Dermis microvascular lymphatic vessel endothelial cell (primary cell): ENCODE results near the gene BAHD1. TPM values are rescaled to one million over a fixed set of nuclear protein-coding genes. Genes with fewer than 3 reads are reported as not detected.

ENCODE experiments used
- DNase-seq, 2 donors: peaks; one replicate each; pipeline versions ENCODE4 v3.0.0 to v3.0.0-alpha.2; 2010; ENCODE audit warnings: low read depth in 2 of 2
- total RNA-seq: library from RNA; depleted of rRNA; stranded (reverse); fragments of >200 nt; gene quantifications from 2 replicates; pipeline ENCODE4 v1.2.1, GENCODE V29; 2014

The BAHD1 gene
- total RNA-seq = 5.5 and 9.4 TPM in 2 replicates

DNA sequence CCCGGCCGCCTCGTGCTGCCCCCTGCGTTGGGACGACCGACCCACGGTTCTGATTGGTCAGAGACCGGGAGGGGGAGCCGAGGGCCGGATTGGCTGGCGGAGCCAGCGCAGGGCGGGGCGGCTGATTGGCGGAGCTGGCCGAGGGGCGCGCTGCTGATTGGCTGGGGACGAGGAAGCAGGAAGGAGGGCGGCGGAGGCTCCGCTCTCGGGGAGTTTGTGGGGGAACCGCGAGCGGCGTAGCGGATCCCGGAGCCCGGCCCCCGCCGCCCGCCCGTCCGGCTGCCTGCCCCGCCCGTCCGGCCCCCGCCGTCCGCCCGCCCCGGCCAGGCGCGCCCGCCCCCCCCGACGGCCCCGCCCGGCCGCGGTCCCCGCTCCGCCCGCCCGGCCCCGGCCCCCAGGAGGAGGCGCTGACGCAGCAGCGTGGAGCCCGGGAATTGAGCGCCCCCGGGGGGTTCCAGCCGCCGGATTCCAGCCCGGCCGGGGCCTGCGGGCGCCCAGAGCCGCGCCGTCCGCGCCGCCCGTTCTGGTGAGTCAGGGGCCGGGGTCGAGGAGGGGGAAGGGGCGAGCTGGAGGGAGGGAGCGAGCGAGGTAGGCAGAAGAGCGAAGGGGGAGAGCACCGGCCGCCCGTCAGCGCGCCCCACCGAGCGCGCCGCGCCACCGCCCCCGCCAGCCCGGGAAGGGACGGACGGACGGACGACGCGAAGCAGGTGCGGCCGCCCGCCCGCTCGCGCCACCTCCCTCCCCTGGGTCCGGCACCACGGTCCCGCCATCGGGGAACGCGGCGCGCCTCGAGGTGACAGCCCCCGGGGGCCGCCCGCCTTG lies at the start of gene BAHD1:
Gene BAHD1, plus strand, starts transcription at position 211 of the 822 bp plus-strand sequence. CDS start 17,512 bp downstream, outside the sequence.
- DNase-seq = peak; percentile 88 to 96

DNA sequence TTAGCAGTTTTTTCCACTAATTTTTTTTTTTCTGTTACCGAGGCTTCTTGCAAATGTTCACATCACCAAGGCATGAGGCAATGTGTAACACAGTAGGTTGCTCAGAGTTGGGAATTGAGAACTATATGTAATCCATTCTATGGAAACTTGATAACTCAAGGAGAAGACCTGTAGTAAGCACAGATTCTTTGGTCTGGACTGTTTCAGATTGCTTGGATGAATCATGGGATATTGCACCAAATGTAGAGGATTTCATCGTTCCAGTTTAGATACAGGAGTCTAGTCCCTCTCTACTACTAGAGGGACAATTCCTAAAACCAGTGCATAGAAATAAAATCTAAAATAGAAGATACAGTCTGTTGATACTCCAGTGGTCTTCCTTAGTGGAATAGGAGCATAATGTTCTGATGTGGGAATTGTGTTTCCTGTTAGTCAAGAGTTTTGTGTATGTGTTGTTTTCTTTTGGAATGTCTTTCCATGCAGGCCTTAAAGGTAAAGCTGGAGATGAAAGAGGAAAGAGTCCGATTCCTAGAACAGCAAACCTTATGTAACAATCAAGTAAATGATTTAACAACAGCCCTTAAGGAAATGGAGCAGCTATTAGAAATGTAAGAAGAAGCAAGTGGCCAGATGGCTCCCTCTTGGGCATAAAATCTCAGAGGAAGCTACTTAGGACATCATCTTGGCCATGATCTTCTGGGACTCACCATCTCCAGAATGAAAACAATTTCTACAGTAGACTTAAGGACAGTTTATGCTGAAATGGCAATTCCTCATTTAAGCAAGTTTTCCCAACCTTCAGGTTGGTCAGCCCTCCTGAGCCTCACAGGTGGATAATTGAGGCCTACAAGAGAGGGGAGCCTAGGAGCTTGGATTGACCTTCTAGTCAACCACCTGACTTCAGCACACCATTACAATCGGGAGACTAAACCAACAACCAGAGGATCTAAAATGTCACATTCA lies 47.5 kb upstream of the BAHD1 start:
- no peak for DNase-seq

DNA sequence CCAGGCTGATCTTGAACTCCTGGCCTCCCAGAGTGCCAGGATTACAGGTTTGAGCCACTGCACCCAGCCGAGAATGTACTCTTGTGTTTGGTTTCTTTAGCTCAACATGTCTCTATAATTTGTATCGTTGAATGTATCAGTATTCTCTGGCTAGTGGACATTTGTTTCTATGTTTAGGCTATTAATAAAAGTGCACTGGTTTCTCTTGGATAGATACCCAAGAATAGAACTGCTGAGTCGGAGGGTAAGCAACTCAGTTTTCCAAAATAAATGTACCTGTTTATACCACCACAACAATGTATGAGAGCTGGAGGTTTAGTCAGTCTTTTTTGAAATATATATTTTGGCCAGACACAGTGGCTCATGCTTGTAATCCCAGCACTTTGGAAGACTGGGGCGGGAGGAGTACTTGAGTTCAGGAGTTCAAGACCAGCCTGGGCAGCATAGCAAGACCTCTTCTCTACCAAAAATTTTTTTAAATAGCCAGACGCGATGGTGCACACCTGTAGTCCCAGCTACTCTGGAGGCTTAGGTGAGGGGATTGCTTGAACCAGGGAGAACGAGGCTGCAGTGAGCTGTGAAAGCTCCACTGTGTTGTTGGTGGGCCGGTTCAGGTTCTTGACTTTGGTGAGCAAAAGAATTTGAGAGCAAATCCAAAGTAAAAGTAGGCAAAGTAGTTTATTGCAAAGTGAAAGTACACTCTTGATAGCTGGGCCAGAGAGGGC lies 42.9 kb upstream of the BAHD1 start:
- DNase-seq = no peak

DNA sequence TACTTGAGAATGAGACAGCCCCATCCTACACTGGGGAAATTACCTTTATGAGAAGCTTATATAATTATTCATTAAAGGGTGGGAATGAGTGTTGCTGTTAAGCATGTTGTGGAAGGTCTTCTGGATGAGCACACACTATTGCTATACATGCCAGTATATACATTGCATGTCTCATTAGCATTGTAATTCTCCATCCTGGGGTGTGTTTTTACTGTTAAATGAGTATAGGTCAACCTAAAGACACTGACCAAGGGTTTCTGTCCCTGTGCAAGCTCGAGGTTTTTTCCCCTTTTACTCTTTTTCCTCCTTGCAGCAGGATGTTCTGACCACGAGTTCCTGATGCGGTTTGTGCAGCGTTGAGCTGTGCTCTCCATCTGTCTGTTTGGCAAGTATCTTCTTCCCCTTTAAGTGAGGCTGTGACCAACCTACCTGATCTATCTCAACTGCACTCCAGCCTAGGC lies 42.3 kb upstream of the BAHD1 start:
- no peak for DNase-seq

DNA sequence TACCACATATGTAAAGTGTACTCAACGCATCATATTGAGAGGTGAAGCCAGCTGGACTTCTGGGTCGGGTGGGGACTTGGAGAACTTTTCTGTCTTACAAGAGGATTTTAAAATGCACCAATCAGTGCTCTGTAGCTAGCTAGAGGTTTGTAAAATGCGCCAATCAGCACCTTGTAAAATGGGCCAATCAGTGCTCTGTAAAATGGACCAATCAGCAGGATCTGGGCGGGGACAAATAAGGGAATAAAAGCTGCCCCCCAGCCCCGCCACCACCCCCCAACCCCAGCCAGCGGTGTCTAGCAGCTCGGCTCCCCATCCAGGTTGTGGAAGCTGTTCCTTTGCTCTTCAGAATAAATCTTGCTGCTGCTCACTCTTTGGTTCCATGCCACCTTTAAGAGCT lies 41.4 kb upstream of the BAHD1 start:
- no peak for DNase-seq

DNA sequence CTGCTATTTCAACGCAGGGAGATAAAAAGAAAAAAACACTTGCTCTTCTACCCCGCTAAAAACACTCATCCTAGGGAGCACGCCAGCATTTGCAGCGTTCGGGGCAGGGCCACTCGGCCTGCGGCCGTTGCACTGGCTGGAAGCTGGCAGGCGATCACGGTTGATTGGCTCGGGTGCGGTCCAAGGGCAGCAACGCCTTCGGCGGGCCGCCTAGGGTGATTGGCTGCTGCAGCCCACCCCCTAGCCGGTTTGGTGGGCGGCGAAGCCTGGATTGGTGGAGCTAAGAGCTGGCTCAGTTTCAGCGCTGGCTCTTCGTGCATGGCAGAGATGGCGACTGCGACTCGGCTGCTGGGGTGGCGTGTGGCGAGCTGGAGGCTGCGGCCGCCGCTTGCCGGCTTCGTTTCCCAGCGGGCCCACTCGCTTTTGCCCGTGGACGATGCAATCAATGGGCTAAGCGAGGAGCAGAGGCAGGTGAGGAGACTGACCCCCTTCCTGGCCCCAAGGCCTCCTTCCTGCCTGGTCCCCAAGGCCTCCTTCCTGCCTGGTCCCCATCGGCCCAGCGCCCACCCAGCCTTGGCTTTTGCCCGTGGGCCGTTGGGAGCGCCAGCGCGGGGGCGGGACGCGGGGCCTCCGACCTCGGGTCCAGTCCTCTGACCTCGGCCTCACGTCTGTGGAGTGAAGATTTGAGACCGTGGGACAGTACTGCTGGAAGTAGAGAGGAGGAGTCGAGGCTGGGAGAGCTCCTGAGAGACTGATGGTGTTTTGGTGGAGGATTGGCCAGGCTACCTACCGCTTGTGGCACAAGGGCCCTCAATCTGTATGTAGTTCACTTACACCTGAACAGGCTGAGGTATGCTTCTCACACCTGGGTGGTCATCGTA lies 35.0 kb upstream of the BAHD1 start, which contains the start of gene IVD:
Gene IVD, plus strand, starts transcription at position 295 of the 881 bp plus-strand sequence. Its CDS starts 33 bp downstream, at position 328.
- DNase-seq = peak; percentile 91 to 98

DNA sequence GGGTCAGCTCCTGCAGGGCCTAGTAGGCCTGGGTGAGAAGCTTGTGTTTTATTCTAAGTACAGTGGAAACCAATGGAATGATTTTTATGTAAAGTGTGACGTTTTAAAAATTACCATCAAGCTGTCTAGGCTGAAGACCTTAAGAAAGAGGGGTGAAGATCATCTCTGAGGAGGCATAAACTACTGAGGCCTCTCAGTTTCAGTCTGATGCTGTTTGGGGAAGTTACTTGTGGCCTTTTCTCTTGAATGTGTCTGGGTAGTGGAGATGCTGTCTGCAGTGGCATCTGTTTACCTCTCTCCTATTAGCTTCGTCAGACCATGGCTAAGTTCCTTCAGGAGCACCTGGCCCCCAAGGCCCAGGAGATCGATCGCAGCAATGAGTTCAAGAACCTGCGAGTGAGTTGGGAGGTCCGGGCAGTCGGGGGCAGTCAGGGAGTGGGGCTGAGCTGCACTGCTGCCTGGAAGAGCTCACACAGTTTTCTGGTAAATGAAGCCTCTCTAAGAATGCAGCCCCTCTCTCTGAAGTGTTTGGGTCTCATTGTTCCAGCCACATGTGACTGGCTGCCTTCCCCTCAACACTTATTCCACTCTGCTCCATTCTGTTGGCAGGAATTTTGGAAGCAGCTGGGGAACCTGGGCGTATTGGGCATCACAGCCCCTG lies 33.3 kb upstream of the BAHD1 start:
- DNase-seq = no peak

DNA sequence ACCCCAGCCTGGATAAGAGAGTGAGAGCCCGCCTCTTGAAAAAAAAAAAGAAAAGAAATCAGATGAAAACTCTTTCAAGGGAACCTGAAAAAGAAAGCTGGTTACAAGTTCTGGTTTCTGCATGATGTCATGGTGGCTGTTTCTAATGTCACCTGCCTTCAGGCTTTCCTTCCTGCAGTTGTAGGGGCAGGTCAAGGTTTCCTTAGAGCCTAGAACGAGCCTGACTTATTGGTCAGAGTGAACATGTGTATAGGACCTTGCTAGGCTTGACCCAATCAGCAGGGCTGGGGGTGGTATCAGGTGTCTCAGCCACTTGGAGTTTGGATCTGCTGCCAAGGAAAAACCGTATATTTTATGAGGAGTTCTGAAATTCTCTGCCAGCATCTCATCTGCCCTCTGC lies 31.4 kb upstream of the BAHD1 start:
- DNase-seq = no peak

DNA sequence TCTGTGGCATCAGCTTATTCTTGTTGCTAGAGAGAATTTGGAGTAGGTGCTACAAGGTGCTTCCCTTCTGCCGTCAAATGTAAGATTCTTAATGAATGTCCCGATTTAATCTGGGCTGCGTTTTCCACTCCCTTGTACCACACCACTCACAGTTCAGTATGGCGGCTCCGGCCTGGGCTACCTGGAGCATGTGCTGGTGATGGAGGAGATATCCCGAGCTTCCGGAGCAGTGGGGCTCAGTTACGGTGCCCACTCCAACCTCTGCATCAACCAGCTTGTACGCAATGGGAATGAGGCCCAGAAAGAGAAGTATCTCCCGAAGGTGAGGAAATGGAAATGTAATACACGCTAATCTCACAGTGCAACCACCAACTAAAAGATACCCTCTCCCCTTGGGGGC lies 30.3 kb upstream of the BAHD1 start:
- DNase-seq = no peak

DNA sequence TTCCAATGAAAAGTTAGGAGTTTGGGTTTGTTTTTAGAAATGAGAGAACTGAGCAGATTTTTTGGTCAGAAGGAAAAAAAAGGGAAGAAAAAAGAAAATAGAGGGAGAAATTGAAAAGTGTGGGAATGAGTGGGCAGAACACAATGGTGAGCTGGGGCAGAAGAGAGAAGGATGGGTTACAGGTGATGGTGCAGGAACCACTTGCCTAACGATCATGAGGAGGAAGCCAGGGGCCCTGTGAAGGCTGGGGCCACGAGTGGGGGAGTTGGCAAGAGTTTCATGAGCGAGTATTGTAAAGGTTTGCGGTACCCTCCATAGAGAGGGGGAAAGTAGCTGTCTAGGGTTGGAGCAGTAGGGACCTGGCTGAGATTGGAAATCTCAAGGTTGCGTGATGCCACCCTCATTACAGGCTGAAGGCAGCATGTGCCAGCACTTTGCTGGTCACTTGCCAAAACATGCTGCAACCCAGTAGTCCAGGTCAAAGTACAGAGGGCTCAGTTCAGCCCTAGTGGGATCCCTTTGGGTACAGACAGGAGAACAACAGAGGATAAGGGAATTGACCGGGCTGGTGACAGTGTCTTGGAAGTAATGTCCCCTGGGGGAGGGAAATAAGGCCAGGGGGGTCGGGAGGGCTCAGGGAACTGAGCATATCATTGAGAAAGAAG lies 28.5 kb upstream of the BAHD1 start:
- no peak for DNase-seq

DNA sequence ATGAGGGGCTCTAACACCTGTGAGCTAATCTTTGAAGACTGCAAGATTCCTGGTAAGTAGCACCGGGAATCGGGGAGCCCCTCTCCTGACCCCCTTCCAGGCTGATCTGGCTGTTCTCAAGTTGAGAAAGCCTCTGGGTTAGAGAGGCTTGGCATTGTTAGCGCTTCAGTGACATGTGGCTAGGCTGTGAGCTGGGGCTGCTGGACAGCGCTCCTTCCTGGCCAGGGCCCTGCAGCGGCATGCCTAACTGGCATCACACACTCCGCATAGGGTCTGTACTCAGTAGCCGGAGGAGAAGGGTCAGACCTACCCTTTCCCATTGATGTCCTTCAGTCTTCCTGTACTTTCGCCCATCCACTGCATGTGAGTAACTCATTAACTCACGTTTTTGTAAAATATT lies 27.7 kb upstream of the BAHD1 start:
- no peak for DNase-seq

DNA sequence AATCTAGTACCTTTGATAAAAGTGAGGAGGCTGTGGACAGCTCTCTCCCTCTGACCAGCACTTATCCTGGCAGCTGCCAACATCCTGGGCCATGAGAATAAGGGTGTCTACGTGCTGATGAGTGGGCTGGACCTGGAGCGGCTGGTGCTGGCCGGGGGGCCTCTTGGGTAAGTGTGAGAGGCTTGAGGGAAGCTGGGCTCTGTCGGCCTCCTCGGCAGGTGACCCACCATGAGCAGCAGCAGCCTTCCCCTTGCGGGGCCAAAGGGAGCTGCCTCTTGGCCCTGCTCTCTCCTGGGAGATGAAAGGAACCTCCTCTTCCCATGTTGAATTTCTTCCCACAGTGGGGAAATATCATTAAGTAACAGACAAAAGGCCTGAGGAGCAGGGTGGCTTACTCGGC lies 25.9 kb upstream of the BAHD1 start:
- no peak for DNase-seq

DNA sequence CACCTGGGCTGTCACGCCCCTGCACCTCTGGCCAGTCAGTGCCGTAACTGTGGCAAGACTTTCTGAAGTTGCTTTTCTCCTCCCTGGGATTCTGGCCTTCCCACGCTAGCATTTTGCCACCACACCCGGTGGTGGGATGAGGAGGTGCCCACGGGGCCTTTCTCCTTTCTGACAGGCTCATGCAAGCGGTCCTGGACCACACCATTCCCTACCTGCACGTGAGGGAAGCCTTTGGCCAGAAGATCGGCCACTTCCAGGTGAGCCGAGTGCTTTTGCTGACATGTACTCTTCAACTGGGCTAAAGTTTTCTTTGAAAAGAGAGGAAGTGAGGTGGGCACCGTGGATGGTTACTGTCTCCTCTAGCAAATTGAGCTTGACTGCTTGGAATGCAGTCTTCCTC lies 25.5 kb upstream of the BAHD1 start:
- no peak for DNase-seq

DNA sequence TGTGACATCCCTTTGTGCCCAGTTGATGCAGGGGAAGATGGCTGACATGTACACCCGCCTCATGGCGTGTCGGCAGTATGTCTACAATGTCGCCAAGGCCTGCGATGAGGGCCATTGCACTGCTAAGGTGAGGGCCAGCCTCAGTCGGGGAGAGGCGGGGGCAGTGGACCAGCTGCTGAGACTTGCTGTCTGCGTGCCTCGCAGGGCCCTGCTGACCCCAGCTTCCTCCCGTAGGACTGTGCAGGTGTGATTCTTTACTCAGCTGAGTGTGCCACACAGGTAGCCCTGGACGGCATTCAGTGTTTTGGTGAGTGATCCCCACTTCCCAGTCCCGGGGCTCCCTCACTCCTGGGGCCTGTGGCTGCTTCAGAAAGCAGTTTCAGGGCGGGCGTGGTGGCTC lies 24.7 kb upstream of the BAHD1 start:
- DNase-seq = no peak

DNA sequence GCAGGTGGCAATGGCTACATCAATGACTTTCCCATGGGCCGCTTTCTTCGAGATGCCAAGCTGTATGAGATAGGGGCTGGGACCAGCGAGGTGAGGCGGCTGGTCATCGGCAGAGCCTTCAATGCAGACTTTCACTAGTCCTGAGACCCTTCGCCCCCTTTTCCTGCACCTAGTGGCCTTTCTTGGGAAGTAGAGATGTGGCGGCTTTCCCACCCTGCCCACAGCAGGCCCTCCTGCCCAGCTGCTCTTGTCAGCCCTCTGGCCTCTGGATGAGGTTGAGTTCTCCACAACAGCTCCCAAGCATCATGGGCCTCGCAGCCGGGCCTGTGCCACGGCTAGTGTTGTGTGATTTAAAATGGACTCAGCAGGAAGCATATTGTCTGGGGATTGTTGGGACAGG lies 22.6 kb upstream of the BAHD1 start:
- DNase-seq = no peak

DNA sequence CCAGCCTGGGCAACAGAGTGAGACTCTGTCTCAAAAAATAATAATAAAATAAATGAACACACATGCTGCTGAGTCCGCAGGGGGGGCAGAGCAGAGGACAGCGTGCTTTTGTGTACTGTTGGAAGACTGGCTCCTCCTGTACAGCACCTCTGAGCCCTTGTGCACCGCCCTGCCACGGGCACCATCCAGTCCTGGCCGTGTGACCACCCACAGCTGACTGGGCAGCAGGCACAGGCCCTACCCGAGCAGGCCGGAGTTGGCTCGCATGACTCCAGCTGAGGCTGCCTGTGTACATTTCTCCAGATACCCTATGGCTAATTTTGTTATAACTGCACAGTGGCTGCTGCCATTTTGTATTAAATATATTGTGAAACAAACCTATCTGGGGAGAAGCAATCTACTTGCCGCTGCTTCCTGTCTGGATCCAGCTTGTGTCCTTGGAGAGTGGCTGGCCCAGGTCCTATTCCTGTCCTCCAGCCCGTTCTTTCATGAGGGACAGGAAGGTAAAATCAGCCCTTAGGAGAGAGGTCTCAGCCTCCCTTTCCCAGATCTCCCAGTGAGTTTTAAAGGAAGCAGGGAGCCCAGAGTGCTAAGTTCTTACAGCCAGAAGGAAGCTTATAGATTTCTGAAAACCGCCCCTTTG lies 20.6 kb upstream of the BAHD1 start:
- DNase-seq = no peak

DNA sequence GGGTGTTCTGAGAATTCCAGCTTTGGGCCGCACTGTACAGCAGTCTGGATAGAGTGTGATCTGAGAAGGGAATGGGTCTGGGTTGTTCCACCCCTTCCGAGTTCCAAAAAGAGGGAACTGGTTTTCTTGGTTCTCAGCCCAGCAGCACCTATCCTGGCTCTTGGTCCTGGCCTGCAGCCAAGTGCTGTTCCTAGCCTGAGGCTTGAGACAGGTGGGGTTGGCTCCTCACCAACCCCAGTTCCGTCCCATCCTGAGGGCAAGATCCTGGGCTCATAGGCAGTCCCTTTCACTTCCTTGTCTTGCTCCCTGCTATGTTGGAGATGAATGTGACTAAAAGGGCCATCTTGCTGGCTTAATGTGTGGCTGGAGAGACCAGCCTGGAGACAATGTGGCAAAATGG lies 20.0 kb upstream of the BAHD1 start:
- DNase-seq = no peak

DNA sequence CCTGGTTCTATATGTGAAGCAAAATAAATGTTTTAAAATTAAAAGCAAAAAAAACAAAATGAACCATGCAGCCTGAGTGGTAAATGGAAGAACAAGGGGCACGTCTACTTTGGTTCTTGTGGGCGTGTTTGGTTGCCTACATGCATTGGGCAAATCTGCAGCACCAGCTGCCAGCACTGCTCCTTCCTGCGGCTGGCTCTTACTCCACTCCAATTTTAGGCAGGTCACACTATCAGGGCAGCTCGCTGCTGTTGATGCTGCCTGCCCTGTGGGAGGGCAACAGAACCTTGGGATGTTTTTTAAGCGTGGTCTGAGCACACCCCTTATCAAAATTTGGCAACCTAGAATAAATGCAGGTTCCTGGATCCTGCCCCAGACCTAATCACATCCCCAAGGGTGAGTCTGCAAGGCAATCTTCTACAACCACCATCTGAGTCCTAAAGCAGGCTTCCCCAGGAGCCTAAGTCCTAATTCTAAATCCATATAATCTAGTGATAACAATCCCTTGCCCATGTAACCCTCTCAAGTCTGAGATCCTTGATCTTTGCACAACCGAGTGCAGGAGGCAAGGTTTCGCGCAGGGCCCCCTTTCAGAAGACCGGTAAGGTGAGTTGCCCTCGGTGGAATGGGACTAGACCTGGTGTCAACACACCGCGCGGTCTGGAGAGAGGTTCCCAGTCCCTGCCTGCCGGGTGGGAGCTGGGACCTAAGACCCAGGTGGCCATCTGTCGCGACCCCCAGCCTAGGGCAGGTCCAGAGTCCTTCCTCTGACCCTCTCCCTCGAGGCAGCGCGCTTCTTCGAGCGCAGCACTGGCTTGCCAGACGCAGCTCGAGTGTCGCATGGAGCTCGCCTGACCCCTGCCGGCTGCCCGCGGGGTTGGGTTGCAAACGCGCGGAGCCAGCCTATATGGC lies 19.3 kb upstream of the BAHD1 start:
- peak; percentile 22 to 66 for DNase-seq
